HG02970 (cell line): ENCODE results near the gene PAFAH1B2.

Experiments used
- ATAC-seq: cut with Tn5 transposase; IDR thresholded peaks from one replicate; pipeline ENCODE4 v1.9.1; 2021; ENCODE audit warnings: mild to moderate bottlenecking, moderate library complexity, moderate number of reproducible peaks; ENCODE audit not compliant: unreplicated experiment, low FRiP score

Gene PAFAH1B2

DNA sequence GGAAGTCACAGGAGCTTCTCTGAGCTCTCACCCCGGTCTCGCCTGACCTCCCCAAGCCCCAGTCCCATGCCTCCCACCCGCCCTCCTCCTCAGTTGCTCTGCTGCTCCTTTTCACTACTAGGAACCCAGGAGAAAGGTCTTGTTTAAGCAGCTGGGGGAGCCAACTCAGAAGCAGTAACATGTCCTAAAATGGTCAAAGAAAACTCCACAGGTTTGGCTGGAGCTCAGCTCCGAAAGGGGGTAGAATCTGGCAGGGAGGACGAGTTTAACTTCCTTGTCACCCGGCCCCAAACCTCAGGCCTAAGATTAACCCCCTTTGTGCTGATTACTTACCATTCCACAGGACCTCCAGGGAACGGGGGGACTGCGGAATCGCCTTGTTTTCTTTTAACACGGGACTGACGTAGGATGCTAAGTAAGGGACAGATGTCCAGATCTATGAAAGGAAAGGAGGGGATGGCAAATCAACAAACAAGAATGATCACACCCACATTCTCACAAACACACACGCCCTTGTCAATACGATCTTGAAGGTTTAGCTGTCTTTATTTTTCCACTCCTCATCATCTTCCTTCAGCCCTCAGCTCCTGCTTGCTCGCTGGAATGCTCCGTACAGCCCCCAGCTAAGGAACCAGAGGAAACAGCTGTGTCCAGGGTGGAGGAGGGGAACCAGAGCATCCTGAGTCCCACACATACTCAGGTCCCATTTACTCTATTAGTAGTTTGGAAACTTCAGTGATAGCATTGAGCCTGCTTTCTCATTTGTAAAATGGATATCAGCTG lies 74.2 kb downstream of the PAFAH1B2 start:
- ATAC-seq, result no peak

DNA sequence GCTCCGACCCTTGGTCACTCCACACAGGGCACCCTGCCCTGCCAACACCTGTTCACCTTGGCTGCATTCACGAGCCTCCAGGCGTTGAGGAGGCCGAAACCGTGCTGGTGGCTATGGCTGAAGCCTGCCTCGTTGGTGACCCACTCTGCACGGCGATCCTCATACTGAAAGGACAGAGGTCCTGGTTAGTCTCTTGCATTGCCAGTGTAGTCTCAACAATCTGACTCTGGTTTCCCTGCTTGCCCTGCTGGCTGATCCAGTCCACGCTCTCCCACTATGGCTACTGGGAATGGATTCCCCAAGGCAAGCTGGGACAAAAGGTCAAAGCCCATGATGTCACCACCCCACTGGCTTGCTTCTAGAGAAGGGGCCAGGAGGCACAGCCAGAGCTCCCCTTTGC lies 74.9 kb downstream of the PAFAH1B2 start:
- no peak for ATAC-seq

DNA sequence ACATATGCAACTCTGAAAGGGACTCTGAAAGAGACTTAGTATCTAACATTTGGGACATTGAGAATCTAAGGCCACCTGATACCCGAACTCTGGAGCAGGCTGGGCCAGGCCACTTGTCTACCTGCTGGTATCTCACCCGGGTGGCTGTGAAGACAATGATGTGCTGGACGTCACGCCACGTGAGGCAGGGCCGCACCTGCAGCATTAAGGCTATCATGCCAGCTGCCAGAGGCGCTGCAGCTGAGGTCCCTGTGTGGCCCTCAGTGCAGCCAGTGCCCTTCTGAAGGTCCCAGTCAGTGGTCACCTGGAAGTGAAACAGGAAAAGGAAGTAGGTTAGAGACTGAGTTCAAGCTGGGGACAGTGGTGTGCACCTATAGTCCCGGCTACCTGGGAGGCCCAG lies 75.4 kb downstream of the PAFAH1B2 start:
- no peak for ATAC-seq

GRCh38 chr11:117219995-117220394 lies 75.9 kb downstream of the PAFAH1B2 start:
- ATAC-seq, result no peak

- ATAC-seq, result no peak
These were observed 76.5 kb downstream of the PAFAH1B2 start for GRCh38 chr11:117220568-117220967.

DNA sequence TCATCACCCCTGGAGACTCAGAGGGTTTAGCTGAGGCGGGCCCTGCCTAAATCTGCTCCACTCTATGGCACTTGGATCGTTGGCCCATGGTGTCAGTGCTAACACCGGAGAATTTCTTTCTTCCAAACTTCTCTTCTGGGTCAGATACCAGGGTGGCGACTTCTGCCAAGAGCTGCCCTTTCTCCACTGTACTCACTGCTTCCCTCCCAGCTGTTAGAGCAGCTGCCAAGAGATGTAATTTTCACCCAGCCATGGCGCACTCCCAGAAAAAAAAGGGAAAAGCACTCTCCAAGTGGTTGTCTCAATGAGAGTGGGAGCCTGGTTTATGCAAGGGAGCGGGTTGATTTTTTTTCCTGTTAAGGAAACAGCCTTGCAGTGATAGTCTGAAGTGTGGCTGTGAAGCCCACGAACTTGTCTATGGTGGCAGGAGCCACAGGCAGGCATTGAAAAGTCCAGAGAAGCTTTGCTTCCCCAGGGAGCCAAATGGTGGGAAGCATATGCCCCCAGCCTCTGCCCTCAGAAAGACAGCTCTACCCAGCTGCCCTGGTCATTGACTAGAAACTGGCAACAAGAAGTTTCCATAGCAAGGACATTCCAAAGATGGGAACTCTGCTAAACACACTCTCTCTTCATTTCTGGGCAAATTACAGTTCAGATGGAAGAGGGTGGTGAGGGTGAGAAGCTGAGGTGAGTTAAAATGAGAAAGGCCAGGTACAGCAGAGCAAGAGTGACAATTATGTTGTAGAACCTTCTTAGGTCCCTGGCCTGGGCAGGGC lies 77.1 kb downstream of the PAFAH1B2 start:
- no peak for ATAC-seq

DNA sequence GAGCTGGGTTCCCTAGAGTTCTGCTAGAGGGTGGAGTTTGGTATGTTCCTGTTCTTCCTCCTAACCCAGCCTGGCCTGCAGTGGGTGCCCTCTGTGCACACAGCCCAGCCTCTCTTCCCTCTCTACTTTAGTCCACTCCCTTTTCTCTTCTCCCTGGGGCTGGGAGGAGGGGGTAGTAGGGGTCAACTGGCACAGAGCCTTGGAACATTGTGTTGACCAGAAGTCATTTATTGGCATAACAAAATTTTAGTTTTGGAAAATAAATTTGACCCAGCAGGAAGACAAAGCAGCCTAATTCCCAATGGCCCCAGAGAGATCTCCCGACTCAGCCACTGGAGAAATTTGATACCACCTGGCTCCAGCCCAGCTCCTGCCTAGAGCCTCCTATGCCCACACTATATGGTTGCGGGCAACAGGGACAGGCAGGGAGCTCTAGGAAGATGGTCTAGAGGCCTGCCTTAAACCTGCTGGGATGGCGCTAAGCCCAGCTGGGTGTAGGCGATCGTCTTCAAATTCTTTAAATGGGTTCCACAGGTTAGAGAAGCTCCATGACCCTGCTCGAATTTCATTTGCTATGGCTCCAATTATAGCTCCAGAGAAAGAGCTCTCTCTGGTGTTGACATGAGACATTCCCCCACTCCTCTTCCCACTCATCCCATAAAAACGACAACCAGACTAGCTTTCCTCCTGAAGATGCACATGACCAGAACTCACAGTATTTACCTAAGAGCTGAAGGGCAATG lies 77.9 kb downstream of the PAFAH1B2 start:
- ATAC-seq, result no peak

DNA sequence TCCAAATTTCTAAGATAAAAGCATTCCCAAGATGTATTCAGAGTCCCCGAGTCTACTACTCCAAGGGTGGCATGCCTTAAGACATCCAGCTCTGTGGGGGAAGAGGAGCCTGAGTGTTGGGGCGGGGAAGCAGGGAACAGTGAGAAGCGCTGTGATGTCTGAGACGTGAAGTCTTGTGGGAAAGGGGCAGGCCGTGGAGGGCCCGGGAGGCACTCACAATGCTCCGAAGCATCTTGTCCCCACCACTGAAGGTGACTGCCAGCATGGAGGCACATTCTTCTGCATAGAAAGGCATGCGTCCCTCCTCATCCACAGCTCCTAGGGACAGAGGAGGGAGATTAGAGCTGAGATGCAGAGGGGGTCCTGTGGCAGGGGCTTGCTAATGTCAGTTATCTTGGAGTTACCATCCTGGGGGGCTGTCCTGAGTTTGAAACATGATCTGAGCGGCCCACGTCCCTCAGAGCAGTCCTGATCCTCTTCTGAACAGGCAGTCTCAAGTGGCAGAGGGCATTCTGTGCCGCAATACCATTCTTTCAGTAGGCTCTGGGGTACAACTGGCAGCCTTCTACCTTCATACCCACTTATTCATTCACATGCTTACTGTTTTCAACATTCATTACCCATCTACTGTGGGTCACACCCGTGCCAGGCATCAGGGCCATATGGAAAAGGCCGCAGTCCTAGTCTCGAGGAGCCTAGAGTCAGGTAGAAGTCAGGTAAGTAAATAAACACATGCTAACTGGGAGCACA lies 79.1 kb downstream of the PAFAH1B2 start:
- ATAC-seq, result no peak

GRCh38 chr11:117223741-117224689 lies 79.9 kb downstream of the PAFAH1B2 start:
- no peak for ATAC-seq

- ATAC-seq, result no peak
These were observed 81.6 kb downstream of the PAFAH1B2 start for GRCh38 chr11:117225553-117226170.
